Activated B cell treated with CpG ODN at 0.5 μM for 24 hours (primary cell): ENCODE measurements around the gene ABCE1. TPM values are rescaled to one million over a fixed set of nuclear protein-coding genes. Genes with fewer than 3 reads are reported as not detected.

Experiments
- ATAC-seq: fragments of 200-7000 bp; cut with Tn5 transposase; one replicate; pipeline ENCODE4 v1.10.0; 2021; ENCODE audit warnings: low read depth, mild to moderate bottlenecking, moderate library complexity
- CTCF ChIA-PET: fragments of 350-600 bp; sonication (Branson Sonifier 250); formaldehyde crosslinking; loops from one replicate; lab custom pipeline; 2021; ENCODE audit warnings: antibody characterized with exemption; lab: Charles Lee
- POLR2A ChIA-PET: fragments of 350-600 bp; sonication (Branson Sonifier 250); formaldehyde crosslinking; loops from one replicate; lab custom pipeline; 2021; ENCODE audit warnings: antibody characterized with exemption; lab: Charles Lee
- DNase-seq: peaks from one replicate; pipeline ENCODE4 v3.0.0; 2022
- H3K27ac Mint-ChIP-seq: one replicate; pipeline ENCODE4 v1.8.0; 2020; ENCODE audit warnings: mixed read lengths
- H3K27me3 Mint-ChIP-seq: one replicate; pipeline ENCODE4 v1.8.0; 2021; ENCODE audit warnings: mixed read lengths
- H3K36me3 Mint-ChIP-seq: one replicate; pipeline ENCODE4 v1.8.0; 2021; ENCODE audit warnings: low read depth, mixed read lengths
- H3K4me1 Mint-ChIP-seq: one replicate; pipeline ENCODE4 v1.8.0; 2021; ENCODE audit warnings: mixed read lengths
- H3K4me3 Mint-ChIP-seq: one replicate; pipeline ENCODE4 v1.8.0; 2020; ENCODE audit warnings: mild to moderate bottlenecking, mixed read lengths
- H3K9me3 Mint-ChIP-seq: one replicate; pipeline ENCODE4 v1.8.0; 2020; ENCODE audit warnings: mixed read lengths
- intact Hi-C: fragments of 100-400 bp; cut with micrococcal nuclease; formaldehyde crosslinking; loops from one replicate; pipeline ENCODE4 v1.15.1; 2024
- total RNA-seq: library from RNA; stranded (reverse); gene quantifications from 2 replicates; pipeline ENCODE4 v1.2.3, GENCODE V29; 2022
- TF ChIP-seq, protein P1 (sequence below): fragments of 200-600 bp; IDR thresholded peaks from one replicate; pipeline ENCODE4 v1.8.0; 2022; ENCODE audit warnings: antibody characterized with exemption, mild to moderate bottlenecking

ABCE1 gene
- total RNA-seq, 1 donor from 2014 or later = 81.6 TPM

DNA sequence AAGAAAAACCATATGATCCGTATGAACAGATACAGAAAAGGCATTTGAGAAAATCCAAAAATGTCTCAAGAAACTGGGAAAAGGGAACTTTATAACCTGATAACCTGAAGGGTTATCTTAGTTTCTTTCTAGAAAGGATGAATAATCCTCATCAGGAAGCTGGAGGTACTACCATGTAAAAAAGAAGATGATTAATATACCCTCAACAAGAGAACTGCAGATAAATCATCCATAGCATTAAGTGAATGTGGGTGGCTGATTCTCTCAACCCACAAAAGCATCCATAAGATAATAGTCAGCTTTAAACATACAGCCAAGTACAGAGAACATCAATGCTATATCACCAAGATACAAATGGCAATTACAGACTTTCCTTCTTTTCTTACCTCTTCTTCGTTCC lies 26.6 kb upstream of the ABCE1 start:
- TF ChIP-seq, protein P1, sequence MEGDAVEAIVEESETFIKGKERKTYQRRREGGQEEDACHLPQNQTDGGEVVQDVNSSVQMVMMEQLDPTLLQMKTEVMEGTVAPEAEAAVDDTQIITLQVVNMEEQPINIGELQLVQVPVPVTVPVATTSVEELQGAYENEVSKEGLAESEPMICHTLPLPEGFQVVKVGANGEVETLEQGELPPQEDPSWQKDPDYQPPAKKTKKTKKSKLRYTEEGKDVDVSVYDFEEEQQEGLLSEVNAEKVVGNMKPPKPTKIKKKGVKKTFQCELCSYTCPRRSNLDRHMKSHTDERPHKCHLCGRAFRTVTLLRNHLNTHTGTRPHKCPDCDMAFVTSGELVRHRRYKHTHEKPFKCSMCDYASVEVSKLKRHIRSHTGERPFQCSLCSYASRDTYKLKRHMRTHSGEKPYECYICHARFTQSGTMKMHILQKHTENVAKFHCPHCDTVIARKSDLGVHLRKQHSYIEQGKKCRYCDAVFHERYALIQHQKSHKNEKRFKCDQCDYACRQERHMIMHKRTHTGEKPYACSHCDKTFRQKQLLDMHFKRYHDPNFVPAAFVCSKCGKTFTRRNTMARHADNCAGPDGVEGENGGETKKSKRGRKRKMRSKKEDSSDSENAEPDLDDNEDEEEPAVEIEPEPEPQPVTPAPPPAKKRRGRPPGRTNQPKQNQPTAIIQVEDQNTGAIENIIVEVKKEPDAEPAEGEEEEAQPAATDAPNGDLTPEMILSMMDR = no peak
- Mint-ChIP-seq H3K36me3 (peaks cover 35% of the 10 kb centered on the region), H3K4me3 (no peak overlapping the region), H3K4me1 (no peaks in the 10 kb centered on the region), H3K9me3 (no peaks in the 10 kb centered on the region), H3K27me3 (no peaks in the 10 kb centered on the region), H3K27ac (no peak overlapping the region)
- ATAC-seq = no peak
- DNase-seq = no peak
- ChIA-PET POLR2A (no interaction called here), CTCF (no interaction called here)
- intact Hi-C loops = no loop called here

DNA sequence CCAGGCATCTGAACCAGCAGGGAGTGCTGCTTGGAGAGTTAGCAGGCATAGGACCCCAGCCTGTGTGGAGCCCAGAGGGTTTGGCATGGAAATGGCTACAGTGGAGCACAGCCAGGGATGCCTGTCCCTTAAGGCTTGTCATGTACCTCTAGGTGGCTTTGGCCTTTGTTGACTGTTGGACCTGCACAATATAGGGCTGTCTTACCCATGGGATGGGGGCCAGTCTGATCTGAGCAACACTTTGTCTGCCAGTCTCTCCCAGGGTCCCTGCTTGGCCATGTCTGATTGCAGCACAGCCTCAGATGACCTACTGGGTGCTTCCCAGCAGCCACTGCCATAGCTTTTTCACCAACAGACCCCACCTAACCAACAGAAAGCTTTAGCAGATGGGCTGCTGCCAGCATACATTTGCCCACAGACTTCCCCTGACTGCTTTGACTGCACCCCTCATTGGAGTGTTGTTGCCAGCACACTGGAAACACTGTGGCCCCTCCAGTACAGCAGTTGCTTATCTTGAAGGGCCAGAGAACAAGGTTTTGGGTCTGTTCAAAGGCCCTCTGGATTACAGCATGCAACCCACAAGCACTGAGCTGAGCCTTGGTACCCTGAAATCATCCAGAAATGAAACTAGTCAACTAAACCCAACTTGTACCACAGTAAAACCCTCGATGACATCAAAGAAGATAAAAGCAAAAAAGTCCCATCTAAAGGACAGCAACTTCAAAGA lies 22.2 kb upstream of the ABCE1 start:
- Mint-ChIP-seq H3K36me3 (peaks cover 50% of the 10 kb centered on the region), H3K4me1 (peaks cover 5% of the 10 kb centered on the region), H3K27ac (no peak overlapping the region), H3K27me3 (no peaks in the 10 kb centered on the region), H3K9me3 (peaks cover 3% of the 10 kb centered on the region), H3K4me3 (no peak overlapping the region)
- ATAC-seq = no peak
- intact Hi-C loops = no loop called here
- POLR2A ChIA-PET = no interaction called here
- CTCF ChIA-PET = no interaction called here
- no peak for DNase-seq
- TF ChIP-seq, protein P1 = no peak

DNA sequence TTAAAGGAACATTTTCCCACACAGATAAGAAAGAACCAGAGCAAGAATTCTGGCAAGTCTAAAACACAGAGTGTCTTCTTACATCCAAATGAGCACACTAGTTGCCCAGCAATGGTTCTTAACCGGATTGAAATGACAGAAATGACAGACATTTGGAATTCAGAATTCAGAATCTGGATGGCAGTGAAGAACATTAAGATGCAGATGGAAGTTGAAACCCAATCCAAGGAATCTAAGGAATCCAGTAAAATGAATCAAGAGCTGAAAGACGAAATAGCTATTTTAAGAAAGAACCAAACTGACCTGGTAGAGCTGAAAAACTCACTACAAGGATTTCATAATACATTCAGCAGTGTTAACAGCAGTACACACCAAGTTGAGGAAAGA lies 21.6 kb upstream of the ABCE1 start:
- Mint-ChIP-seq H3K27ac (no peak overlapping the region), H3K27me3 (no peaks in the 10 kb centered on the region), H3K36me3 (peaks cover 50% of the 10 kb centered on the region), H3K4me3 (no peak overlapping the region), H3K9me3 (peaks cover 3% of the 10 kb centered on the region), H3K4me1 (peaks cover 5% of the 10 kb centered on the region)
- no peak for ATAC-seq
- TF ChIP-seq, protein P1 = no peak
- intact Hi-C loops = no loop called here
- ChIA-PET POLR2A (interaction anchor here (0.8 kb wide), 1 partner anchor 22 kb away, joined by 3 read pairs; no protein-coding TSS in a partner anchor), CTCF (no interaction called here)
- no peak for DNase-seq

DNA sequence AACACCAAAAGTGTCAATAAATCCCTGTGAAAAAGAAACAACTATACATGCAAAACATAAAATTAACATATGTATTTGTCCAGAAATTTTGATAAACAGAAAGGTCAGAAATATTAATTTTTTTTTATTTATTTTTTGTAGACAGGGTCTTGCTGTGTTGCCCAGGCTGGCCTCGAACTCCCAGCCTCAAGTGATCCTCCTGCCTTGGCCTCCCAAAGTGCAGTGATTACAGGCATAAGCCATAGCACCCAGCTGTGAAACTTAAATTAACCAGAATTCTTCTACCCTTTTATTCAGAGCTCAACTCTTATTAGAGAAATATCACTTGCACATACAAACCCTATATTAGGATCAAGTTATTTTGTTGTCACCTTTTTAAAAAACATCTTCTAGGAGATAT lies 16.4 kb upstream of the ABCE1 start:
- H3K27ac Mint-ChIP-seq = no peak overlapping the region
- DNase-seq = no peak
- ChIA-PET POLR2A (no interaction called here), CTCF (no interaction called here)
- no peak overlapping the region for H3K4me3 Mint-ChIP-seq
- TF ChIP-seq, protein P1 = no peak
- H3K9me3 Mint-ChIP-seq = peaks cover 3% of the 10 kb centered on the region
- peaks cover 59% of the 10 kb centered on the region for H3K36me3 Mint-ChIP-seq
- ATAC-seq = no peak
- H3K4me1 Mint-ChIP-seq = peaks cover 5% of the 10 kb centered on the region
- no peaks in the 10 kb centered on the region for H3K27me3 Mint-ChIP-seq
- intact Hi-C loops = no loop called here

DNA sequence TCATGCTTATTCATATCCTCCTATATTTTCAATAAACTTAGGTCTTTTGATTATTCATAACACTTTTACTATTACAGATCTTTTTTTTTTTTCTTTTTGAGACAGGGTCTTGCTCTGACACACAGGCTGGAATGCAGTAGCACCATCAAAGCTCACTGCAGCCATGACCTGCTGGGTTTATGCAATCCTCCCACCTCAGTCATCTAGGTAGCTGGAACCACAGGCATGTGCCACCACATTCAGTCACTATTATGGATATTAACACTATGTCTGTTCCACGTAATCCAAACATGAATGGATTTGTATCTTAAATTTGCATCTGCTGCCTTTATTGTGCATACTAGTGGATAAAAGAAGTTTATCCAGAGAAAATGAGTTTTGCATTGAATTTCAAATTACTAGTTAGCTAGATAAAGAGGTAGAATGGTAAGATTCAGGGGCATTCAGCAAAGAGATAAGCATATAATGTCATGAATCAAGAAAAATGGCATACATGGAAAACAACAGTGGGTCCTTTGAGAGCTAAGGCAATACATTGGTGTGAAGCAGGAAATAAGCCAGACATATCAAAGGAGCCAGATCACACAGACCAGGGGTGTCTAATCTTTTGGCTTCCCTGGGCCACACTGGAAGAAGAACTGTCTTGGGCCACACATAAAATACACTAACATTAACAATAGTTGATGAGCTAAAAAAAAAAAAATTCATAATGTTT lies 14.1 kb upstream of the ABCE1 start:
- Mint-ChIP-seq H3K4me1 (peaks cover 5% of the 10 kb centered on the region), H3K36me3 (peaks cover 55% of the 10 kb centered on the region), H3K27ac (no peak overlapping the region), H3K9me3 (no peaks in the 10 kb centered on the region), H3K4me3 (no peak overlapping the region), H3K27me3 (no peaks in the 10 kb centered on the region)
- POLR2A ChIA-PET = no interaction called here
- DNase-seq (no peak), ATAC-seq (no peak)
- intact Hi-C loops = no loop called here
- CTCF ChIA-PET = no interaction called here
- TF ChIP-seq, protein P1 = no peak
